ENCODE data around the gene ZFYVE28.
A peak's percentile ranks its signal among the peaks of the same experiment; 100 is the strongest.

The ZFYVE28 gene

GRCh38 chr4:2395584-2395983 lies 22.9 kb downstream of the ZFYVE28 start:
- TF ChIP-seq CTCF (IDR thresholded peaks at IDR 0.05; ENCODE audit: low read depth, low read length), result no peak
- no peak for DNase-seq (ENCODE audit: low read depth, low spot score)
- in situ Hi-C loops (cut with HindIII; ENCODE audit: low sequenced_read_pairs), result no loop called here
- no peak overlapping the region for H3K4me3 ChIP-seq (ENCODE audit: low read depth, low read length)

GRCh38 chr4:2395038-2395437 lies 23.4 kb downstream of the ZFYVE28 start:
- peak; percentile 54 for DNase-seq (ENCODE audit: low read depth, low spot score)
- TF ChIP-seq CTCF (IDR thresholded peaks at IDR 0.05; ENCODE audit: low read depth, low read length), result no peak
- no peak overlapping the region for H3K4me3 ChIP-seq (ENCODE audit: low read depth, low read length)
- in situ Hi-C loops (cut with HindIII; ENCODE audit: low sequenced_read_pairs), result no loop called here

GRCh38 chr4:2394528-2394927 lies 23.9 kb downstream of the ZFYVE28 start:
- DNase-seq (ENCODE audit: low read depth, low spot score), result no peak
- TF ChIP-seq CTCF (IDR thresholded peaks at IDR 0.05; ENCODE audit: low read depth, low read length), result no peak
- in situ Hi-C loops (cut with HindIII; ENCODE audit: low sequenced_read_pairs), result no loop called here
- no peak overlapping the region for H3K4me3 ChIP-seq (ENCODE audit: low read depth, low read length)

GRCh38 chr4:2393353-2394270 lies 24.8 kb downstream of the ZFYVE28 start:
- no peak for TF ChIP-seq CTCF (IDR thresholded peaks at IDR 0.05; ENCODE audit: low read depth, low read length)
- in situ Hi-C loops (cut with HindIII; ENCODE audit: low sequenced_read_pairs), result no loop called here
- H3K4me3 ChIP-seq (ENCODE audit: low read depth, low read length), result no peak overlapping the region
- no peak for DNase-seq (ENCODE audit: low read depth, low spot score)

GRCh38 chr4:2390784-2391421 lies 27.5 kb downstream of the ZFYVE28 start:
- no peak overlapping the region for H3K4me3 ChIP-seq (ENCODE audit: low read depth, low read length)
- in situ Hi-C loops (cut with HindIII; ENCODE audit: low sequenced_read_pairs), result no loop called here
- TF ChIP-seq CTCF (IDR thresholded peaks at IDR 0.05; ENCODE audit: low read depth, low read length), result no peak
- no peak for DNase-seq (ENCODE audit: low read depth, low spot score)

- peak; percentile 65 for DNase-seq (ENCODE audit: low read depth, low spot score)
- in situ Hi-C loops (cut with HindIII; ENCODE audit: low sequenced_read_pairs), result no loop called here
- H3K4me3 ChIP-seq (ENCODE audit: low read depth, low read length), result no peak overlapping the region
- no peak for TF ChIP-seq CTCF (IDR thresholded peaks at IDR 0.05; ENCODE audit: low read depth, low read length)
These were observed 28.3 kb downstream of the ZFYVE28 start for GRCh38 chr4:2390146-2390545.
